ENCODE results near the gene LCAT. TPM values are rescaled to one million over a fixed set of nuclear protein-coding genes. Genes with fewer than 3 reads are reported as not detected.

LCAT gene
- total RNA-seq, 1 donor from 2014 or later, result 33.8 TPM

- no peaks in the 10 kb centered on the region for H3K9me3 ChIP-seq
- ATAC-seq (no peak), DNase-seq (no peak)
- intact Hi-C loops (cut with DNase I), result no loop called here
- no peak for TF ChIP-seq CTCF (IDR thresholded peaks at IDR 0.05)
- H3K4me3 ChIP-seq, result no peak overlapping the region
- H3K4me1 ChIP-seq, result peaks cover 31% of the 10 kb centered on the region
- peaks cover 52% of the 10 kb centered on the region for H3K36me3 ChIP-seq
- H3K27me3 ChIP-seq (ENCODE audit: low read depth), result no peaks in the 10 kb centered on the region
- no peak overlapping the region for H3K27ac ChIP-seq
Observed at GRCh38 chr16:67923414-67924116, 20.4 kb downstream of the LCAT start.

DNA sequence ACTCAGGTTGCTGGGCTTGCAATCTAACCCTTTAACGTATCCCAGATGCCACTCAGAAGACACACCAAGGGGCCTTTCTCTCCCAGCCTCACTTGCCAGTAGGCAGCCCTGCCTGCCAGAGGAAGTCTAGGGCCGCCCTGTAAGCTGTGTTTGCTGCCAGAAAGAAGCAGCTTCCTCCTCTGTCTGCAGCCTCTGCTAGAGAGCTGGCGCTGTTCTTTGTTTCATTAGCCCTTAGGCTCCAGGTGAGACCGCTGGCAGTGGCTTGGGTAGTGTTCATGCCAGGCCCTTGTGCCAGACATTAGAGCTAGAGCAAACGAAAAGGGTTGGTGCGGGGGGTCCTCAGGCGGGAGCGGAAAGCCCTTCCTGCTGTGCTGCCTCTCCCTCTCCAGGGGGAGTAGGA, 21.2 kb downstream of the LCAT start:
- H3K4me3 ChIP-seq, result no peak overlapping the region
- no peak for ATAC-seq
- H3K36me3 ChIP-seq, result peaks cover 46% of the 10 kb centered on the region
- H3K27me3 ChIP-seq (ENCODE audit: low read depth), result no peaks in the 10 kb centered on the region
- TF ChIP-seq CTCF (IDR thresholded peaks at IDR 0.05), result no peak
- no peak for DNase-seq
- H3K4me1 ChIP-seq, result peaks cover 38% of the 10 kb centered on the region
- no peak overlapping the region for H3K27ac ChIP-seq
- intact Hi-C loops (cut with DNase I), result no loop called here
- no peaks in the 10 kb centered on the region for H3K9me3 ChIP-seq

- Histone ChIP-seq H3K27me3 (ENCODE audit: low read depth) (no peaks in the 10 kb centered on the region), H3K9me3 (no peaks in the 10 kb centered on the region), H3K36me3 (peaks cover 41% of the 10 kb centered on the region), H3K4me3 (no peak overlapping the region), H3K4me1 (peaks cover 43% of the 10 kb centered on the region), H3K27ac (no peak overlapping the region)
- TF ChIP-seq CTCF (IDR thresholded peaks at IDR 0.05), result no peak
- DNase-seq, result no peak
- intact Hi-C loops (cut with DNase I), result no loop called here
- no peak for ATAC-seq
Observed at GRCh38 chr16:67922221-67922620, 21.7 kb downstream of the LCAT start.

DNA sequence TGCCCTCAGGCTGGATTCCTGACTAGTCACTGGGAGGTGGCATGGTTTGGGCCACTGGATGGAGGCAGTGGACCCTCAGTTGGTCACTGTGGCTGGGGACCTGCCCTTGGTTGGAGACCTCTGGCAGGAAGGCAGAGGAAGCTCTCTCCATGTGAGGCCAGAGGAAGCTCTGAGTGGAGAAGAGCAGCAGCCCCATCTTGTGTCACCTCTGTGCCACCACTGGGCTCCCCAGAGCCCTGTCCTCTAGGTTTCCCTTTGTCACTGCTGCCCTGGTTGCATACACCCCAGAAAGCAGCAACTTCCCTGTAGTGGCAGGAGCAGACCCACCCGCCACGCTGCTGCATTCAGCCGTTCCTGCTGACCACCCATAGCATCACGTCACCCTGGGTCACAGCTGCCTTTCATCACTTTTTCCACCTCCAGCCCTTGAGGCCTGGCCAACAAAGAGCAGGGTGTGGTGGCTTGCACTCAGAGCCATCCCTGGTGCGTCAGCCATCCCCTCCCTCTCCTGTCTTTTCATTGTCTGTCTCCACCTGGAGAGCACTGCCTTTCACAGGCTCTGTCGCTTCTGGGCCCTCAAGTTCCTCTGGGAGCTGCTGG, 24.2 kb downstream of the LCAT start:
- intact Hi-C loops (cut with DNase I), result no loop called here
- Histone ChIP-seq H3K27me3 (ENCODE audit: low read depth) (no peaks in the 10 kb centered on the region), H3K27ac (no peak overlapping the region), H3K36me3 (peaks cover 47% of the 10 kb centered on the region), H3K9me3 (no peaks in the 10 kb centered on the region), H3K4me3 (no peak overlapping the region), H3K4me1 (peaks cover 43% of the 10 kb centered on the region)
- ATAC-seq, result no peak
- DNase-seq, result no peak
- no peak for TF ChIP-seq CTCF (IDR thresholded peaks at IDR 0.05)

DNA sequence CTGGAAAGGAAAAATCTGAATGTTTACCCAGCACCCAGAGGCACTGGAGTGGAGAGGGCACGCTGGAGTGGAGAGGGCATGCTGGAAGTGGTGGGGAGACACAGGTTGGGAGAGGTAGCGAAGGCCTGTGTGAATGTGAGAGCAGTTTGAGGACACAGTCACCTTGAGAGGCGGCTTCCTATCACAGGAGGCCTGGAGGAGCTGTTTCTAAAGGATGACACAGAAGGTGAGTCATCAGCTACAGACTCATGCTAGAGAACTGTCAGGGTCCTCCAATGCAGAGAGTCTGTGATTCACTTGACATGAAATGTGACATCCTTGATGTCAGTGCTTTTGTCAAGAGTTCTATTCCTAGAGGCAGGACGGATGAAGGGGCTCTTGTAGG, 26.1 kb downstream of the LCAT start:
- TF ChIP-seq CTCF (IDR thresholded peaks at IDR 0.05), result no peak
- no peaks in the 10 kb centered on the region for H3K9me3 ChIP-seq
- peak; percentile 55 to 74 for ATAC-seq
- no peak overlapping the region for H3K27ac ChIP-seq
- peaks cover 30% of the 10 kb centered on the region for H3K4me1 ChIP-seq
- no peaks in the 10 kb centered on the region for H3K27me3 ChIP-seq (ENCODE audit: low read depth)
- no peak overlapping the region for H3K4me3 ChIP-seq
- intact Hi-C loops (cut with DNase I), result no loop called here
- peak; percentile 48 for DNase-seq
- peaks cover 42% of the 10 kb centered on the region for H3K36me3 ChIP-seq
